H9 (cell line): Measurements from ENCODE around the gene GNB1L. TPM values are rescaled to one million over a fixed set of nuclear protein-coding genes. Genes with fewer than 3 reads are reported as not detected.
A peak's percentile ranks its signal among the peaks of the same experiment; 100 is the strongest.

Source experiments
- DNase-seq: peaks from one replicate; pipeline ENCODE4 v3.0.0-alpha.2; 2017
- H2AFZ ChIP-seq: one replicate; pipeline ENCODE4 v1.6.1; 2013; ENCODE audit warnings: mild to moderate bottlenecking, low read length, control low read depth, moderate library complexity
- H2AK5ac ChIP-seq: 2 replicates; pipeline ENCODE4 v1.6.1; 2013; ENCODE audit warnings: low read length, control low read depth, mixed read lengths; ENCODE audit not compliant: insufficient read length
- H2BK120ac ChIP-seq: one replicate; pipeline ENCODE4 v1.6.1; 2013; ENCODE audit warnings: low read depth, mild to moderate bottlenecking, low read length, control low read depth, inconsistent platforms; ENCODE audit not compliant: poor library complexity, severe bottlenecking
- H2BK12ac ChIP-seq: 2 replicates; pipeline ENCODE4 v1.6.1; 2013; ENCODE audit warnings: low read length, control low read depth, mixed read lengths, low read depth; ENCODE audit not compliant: insufficient read length
- H2BK15ac ChIP-seq: 2 replicates; pipeline ENCODE4 v1.6.1; 2013; ENCODE audit warnings: low read depth, low read length, control low read depth
- H2BK20ac ChIP-seq: one replicate; pipeline ENCODE4 v1.6.1; 2013; ENCODE audit warnings: low read depth, mild to moderate bottlenecking, low read length, control low read depth, inconsistent platforms; ENCODE audit not compliant: poor library complexity, severe bottlenecking
- H2BK5ac ChIP-seq: 2 replicates; pipeline ENCODE4 v1.6.1; 2013; ENCODE audit warnings: low read length, control low read depth, mixed read lengths; ENCODE audit not compliant: insufficient read length
- H3K14ac ChIP-seq: 2 replicates; pipeline ENCODE4 v1.6.1; 2013; ENCODE audit warnings: low read length, control low read depth; ENCODE audit not compliant: insufficient read depth
- H3K18ac ChIP-seq: 2 replicates; pipeline ENCODE4 v1.6.1; 2013; ENCODE audit warnings: low read depth, mild to moderate bottlenecking, mixed read lengths, low read length, control low read depth; ENCODE audit not compliant: insufficient read length
- H3K23ac ChIP-seq: 2 replicates; pipeline ENCODE4 v1.6.1; 2013; ENCODE audit warnings: low read length, control low read depth, mixed read lengths, low read depth; ENCODE audit not compliant: insufficient read length
- H3K23me2 ChIP-seq: 2 replicates; pipeline ENCODE4 v1.6.1; 2013; ENCODE audit warnings: low read depth, mild to moderate bottlenecking, mixed read lengths, low read length, control low read depth; ENCODE audit not compliant: insufficient read length, poor library complexity, severe bottlenecking
- H3K27ac ChIP-seq: 2 replicates; pipeline ENCODE4 v1.5.1; 2013; ENCODE audit warnings: low read length, control low read depth, mixed read lengths, low read depth; ENCODE audit not compliant: insufficient read length
- H3K27me3 ChIP-seq: 2 replicates; pipeline ENCODE4 v1.6.1; 2013; ENCODE audit warnings: low read length, control low read depth, inconsistent platforms; ENCODE audit not compliant: insufficient read depth
- H3K4ac ChIP-seq: 2 replicates; pipeline ENCODE4 v1.6.1; 2013; ENCODE audit warnings: low read depth, mild to moderate bottlenecking, control low read depth, inconsistent platforms, low read length, moderate library complexity
- H3K4me1 ChIP-seq: 2 replicates; pipeline ENCODE4 v1.6.1; 2013; ENCODE audit warnings: low read length, control low read depth, inconsistent platforms; ENCODE audit not compliant: insufficient read depth
- H3K4me2 ChIP-seq: 2 replicates; pipeline ENCODE4 v1.6.1; 2013; ENCODE audit warnings: low read length, control low read depth, mixed read lengths; ENCODE audit not compliant: insufficient read length, insufficient read depth
- H3K56ac ChIP-seq: 2 replicates; pipeline ENCODE4 v1.6.1; 2013; ENCODE audit warnings: low read depth, mild to moderate bottlenecking, mixed read lengths, low read length, control low read depth; ENCODE audit not compliant: insufficient read length
- H3K79me1 ChIP-seq: 2 replicates; pipeline ENCODE4 v1.6.1; 2013; ENCODE audit warnings: low read depth, mild to moderate bottlenecking, moderate library complexity, low read length, control low read depth, inconsistent platforms; ENCODE audit not compliant: insufficient read depth, poor library complexity, severe bottlenecking
- H3K79me2 ChIP-seq: 2 replicates; pipeline ENCODE4 v1.6.1; 2013; ENCODE audit warnings: low read length, control low read depth, inconsistent platforms; ENCODE audit not compliant: insufficient read depth
- H3K9ac ChIP-seq: 2 replicates; pipeline ENCODE4 v1.6.1; 2013; ENCODE audit warnings: low read length, control low read depth, mixed read lengths; ENCODE audit not compliant: insufficient read length; ENCODE audit errors: extremely low read depth
- H3K9me3 ChIP-seq: one replicate; pipeline ENCODE4 v1.6.1; 2013; ENCODE audit warnings: low read depth, low read length, inconsistent platforms; ENCODE audit not compliant: control insufficient read depth
- H3T11ph ChIP-seq: one replicate; pipeline ENCODE4 v1.6.1; 2013; ENCODE audit warnings: mild to moderate bottlenecking, low read length, control low read depth, inconsistent platforms
- H4K20me1 ChIP-seq: one replicate; pipeline ENCODE4 v1.6.1; 2013; ENCODE audit not compliant: control insufficient read depth, insufficient read length, insufficient read depth
- H4K5ac ChIP-seq: 2 replicates; pipeline ENCODE4 v1.6.1; 2013; ENCODE audit warnings: low read depth, mild to moderate bottlenecking, mixed read lengths, low read length, control low read depth; ENCODE audit not compliant: insufficient read length
- H4K8ac ChIP-seq: replicated peaks from 2 replicates; pipeline ENCODE4 v1.6.1; 2013; ENCODE audit warnings: low read length, control low read depth, mixed read lengths, low read depth; ENCODE audit not compliant: insufficient read length
- H4K91ac ChIP-seq: 2 replicates; pipeline ENCODE4 v1.6.1; 2013; ENCODE audit warnings: low read depth, mild to moderate bottlenecking, moderate library complexity, mixed read lengths, low read length, control low read depth; ENCODE audit not compliant: insufficient read length
- H3K27ac Mint-ChIP-seq, 3 experiments: 2 replicates in 2 of 3; 3 replicates in 1 of 3; pipeline ENCODE4 v1.8.0; 2020 to 2021; ENCODE audit warnings: mixed read lengths in 3 of 3, mild to moderate bottlenecking in 1 of 3, moderate library complexity in 1 of 3
- H3K27me3 Mint-ChIP-seq: 2 replicates; pipeline ENCODE4 v1.8.0; 2021; ENCODE audit warnings: low read depth, mild to moderate bottlenecking, moderate library complexity, mixed read lengths
- H3K36me3 Mint-ChIP-seq, 3 experiments: 2 replicates in 2 of 3; 3 replicates in 1 of 3; pipeline ENCODE4 v1.8.0; 2020 to 2021; ENCODE audit warnings: low read depth in 3 of 3, mixed read lengths in 3 of 3; ENCODE audit not compliant: insufficient read depth in 1 of 3
- H3K4me1 Mint-ChIP-seq, 2 experiments: 2 replicates each; pipeline ENCODE4 v1.8.0; 2020; ENCODE audit warnings: mixed read lengths in 2 of 2
- H3K4me3 Mint-ChIP-seq, 2 experiments: 2 replicates in 1 of 2; 3 replicates in 1 of 2; pipeline ENCODE4 v1.8.0; 2020 to 2021; ENCODE audit warnings: mild to moderate bottlenecking in 2 of 2, mixed read lengths in 2 of 2, moderate library complexity in 1 of 2
- H3K9me3 Mint-ChIP-seq, 2 experiments: 2 replicates in 1 of 2; 3 replicates in 1 of 2; pipeline ENCODE4 v1.8.0; 2020; ENCODE audit warnings: mild to moderate bottlenecking in 2 of 2, mixed read lengths in 2 of 2, moderate library complexity in 1 of 2
- WGBS: extraction: QIAGEN DNeasy Blood & Tissue Kit; methylation state at CpG from one replicate; pipeline ENCODE4 v1.1.7; 2013; ENCODE audit warnings: missing lambda C conversion rate, low lambda C conversion rate, mixed read lengths; ENCODE audit not compliant: insufficient read length; ENCODE audit errors: extremely low coverage; 5-methylcytosine and 5-hydroxymethylcytosine counted together
- total RNA-seq: library from RNA; stranded (reverse); gene quantifications from 2 replicates; pipeline ENCODE4 v1.2.1, GENCODE V29; 2021
- TF ChIP-seq, protein P1 (sequence below): fragments of 200-600 bp; sonication (generic); conservative IDR thresholded peaks from 3 replicates; pipeline ENCODE4 v1.8.0; 2021; ENCODE audit warnings: antibody characterized with exemption, mild to moderate bottlenecking

The GNB1L gene
- total RNA-seq, 1 experiment from 2014 or later, result 22.4 TPM

DNA sequence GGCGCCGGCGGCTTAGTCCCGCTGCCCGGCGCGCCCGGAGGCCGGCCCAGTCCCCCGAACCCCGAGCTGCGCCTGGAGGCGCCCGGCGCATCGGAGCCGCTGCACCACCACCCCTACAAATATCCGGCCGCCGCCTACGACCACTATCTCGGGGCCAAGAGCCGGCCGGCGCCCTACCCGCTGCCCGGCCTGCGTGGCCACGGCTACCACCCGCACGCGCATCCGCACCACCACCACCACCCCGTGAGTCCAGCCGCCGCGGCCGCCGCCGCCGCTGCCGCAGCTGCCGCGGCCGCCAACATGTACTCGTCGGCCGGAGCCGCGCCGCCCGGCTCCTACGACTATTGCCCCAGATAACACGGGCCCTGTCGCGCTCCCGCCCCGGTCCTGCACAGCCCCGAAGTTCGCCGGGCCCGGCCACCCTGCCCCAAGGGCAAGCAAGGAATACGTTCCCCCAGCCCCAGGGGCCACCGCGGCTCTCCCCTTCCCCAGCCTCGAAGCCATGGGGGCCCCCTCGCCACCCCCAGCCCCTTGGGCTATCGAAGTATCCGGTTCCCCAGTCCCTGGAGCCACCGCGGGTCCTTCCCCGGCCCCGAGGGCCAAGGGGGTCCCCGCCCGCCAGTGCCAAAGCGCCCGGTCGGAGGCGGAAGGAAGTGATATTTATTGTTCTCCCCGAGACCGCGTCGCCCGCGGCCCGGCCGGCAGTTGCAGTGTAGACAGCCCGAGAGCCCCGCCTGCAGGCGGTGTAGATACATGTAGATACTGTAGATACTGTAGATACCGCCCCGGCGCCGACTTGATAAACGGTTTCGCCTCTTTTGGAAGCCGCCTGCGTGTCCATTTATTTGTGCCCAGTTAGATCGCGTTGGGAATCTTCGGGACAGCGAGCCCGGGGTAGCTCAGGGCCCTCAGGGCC is 87.9 kb downstream of the GNB1L start:
- Histone ChIP-seq H4K8ac (no peak overlapping the region), H3K23ac (no peak overlapping the region), H3K9ac (no peak overlapping the region), H3K14ac (no peak overlapping the region), H3T11ph (no peak overlapping the region), H3K4me1 (peaks cover 4% of the 10 kb centered on the region; the same call in 1 of the 2 replicates), H3K4ac (no peak overlapping the region), H3K79me2 (no peaks in the 10 kb centered on the region), H2AK5ac (no peak overlapping the region), H4K91ac (no peak overlapping the region), H3K23me2 (peaks cover 4% of the 10 kb centered on the region), H3K56ac (no peak overlapping the region), H2BK20ac (no peak overlapping the region), H2BK15ac (no peak overlapping the region), H2AFZ (no peak overlapping the region), H4K5ac (no peak overlapping the region), H3K9me3 (no peaks in the 10 kb centered on the region), H3K18ac (no peak overlapping the region), H3K4me2 (peak overlapping the region; percentile 55), H4K20me1 (peaks cover 3% of the 10 kb centered on the region), H2BK120ac (no peak overlapping the region), H2BK5ac (no peak overlapping the region), H3K79me1 (no peaks in the 10 kb centered on the region), H2BK12ac (no peak overlapping the region), H3K27ac (no peak overlapping the region), H3K27me3 (peaks cover 66% of the 10 kb centered on the region)
- Mint-ChIP-seq H3K9me3 (peaks cover 0 to 3% of the 10 kb centered on the region in 2 experiments; a peak in 1 of 5 replicates), H3K27me3 (peaks cover 94% of the 10 kb centered on the region), H3K27ac (no peak overlapping the region), H3K4me1 (peaks cover 3 to 37% of the 10 kb centered on the region in 2 experiments), H3K36me3 (no peaks in the 10 kb centered on the region; a peak in 1 of 7 replicates), H3K4me3 (peak overlapping the region in 1 of 2 experiments; percentile 65; a peak in 3 of 5 replicates)
- WGBS, result no CpG with 5 or more reads among the region's 103 CpGs
- DNase-seq, result peak; percentile 68
- TF ChIP-seq, protein P1, sequence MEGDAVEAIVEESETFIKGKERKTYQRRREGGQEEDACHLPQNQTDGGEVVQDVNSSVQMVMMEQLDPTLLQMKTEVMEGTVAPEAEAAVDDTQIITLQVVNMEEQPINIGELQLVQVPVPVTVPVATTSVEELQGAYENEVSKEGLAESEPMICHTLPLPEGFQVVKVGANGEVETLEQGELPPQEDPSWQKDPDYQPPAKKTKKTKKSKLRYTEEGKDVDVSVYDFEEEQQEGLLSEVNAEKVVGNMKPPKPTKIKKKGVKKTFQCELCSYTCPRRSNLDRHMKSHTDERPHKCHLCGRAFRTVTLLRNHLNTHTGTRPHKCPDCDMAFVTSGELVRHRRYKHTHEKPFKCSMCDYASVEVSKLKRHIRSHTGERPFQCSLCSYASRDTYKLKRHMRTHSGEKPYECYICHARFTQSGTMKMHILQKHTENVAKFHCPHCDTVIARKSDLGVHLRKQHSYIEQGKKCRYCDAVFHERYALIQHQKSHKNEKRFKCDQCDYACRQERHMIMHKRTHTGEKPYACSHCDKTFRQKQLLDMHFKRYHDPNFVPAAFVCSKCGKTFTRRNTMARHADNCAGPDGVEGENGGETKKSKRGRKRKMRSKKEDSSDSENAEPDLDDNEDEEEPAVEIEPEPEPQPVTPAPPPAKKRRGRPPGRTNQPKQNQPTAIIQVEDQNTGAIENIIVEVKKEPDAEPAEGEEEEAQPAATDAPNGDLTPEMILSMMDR, result peak; percentile 73
